Body of pancreas (tissue), 4 donors: ENCODE data around the gene DNER. TPM values are rescaled to one million over a fixed set of nuclear protein-coding genes. Genes with fewer than 3 reads are reported as not detected.
A peak's percentile ranks its signal among the peaks of the same experiment; 100 is the strongest.

ENCODE experiments used
- ATAC-seq: fragments of 150-250 bp; one replicate; pipeline ENCODE4 v1.9.1; 2016
- DNase-seq, 4 donors: peaks; one replicate each; pipeline ENCODE4 v3.0.0-alpha.2; 2019
- H3K27ac ChIP-seq, 4 donors: fragments of 200-600 bp; sonication (generic); 1 replicate in 3 of 4; 2 replicates in 1 of 4; pipeline versions ENCODE4 v1.5.1 to v1.6.1; 2016 to 2019; ENCODE audit warnings: mild to moderate bottlenecking in 1 of 4, mixed read lengths in 1 of 4, moderate library complexity in 1 of 4
- H3K27me3 ChIP-seq, 2 donors: fragments of 200-600 bp; sonication (generic); one replicate each; pipeline ENCODE4 v1.6.0; 2016; ENCODE audit warnings: mild to moderate bottlenecking in 1 of 2
- H3K36me3 ChIP-seq, 2 donors: fragments of 200-600 bp; sonication (generic); replicated peaks in 1 of 2; 2 replicates each; pipeline ENCODE4 v1.5.1; 2016; ENCODE audit warnings: low read depth in 2 of 2; ENCODE audit not compliant: insufficient read depth in 1 of 2
- H3K4me1 ChIP-seq: fragments of 200-600 bp; sonication (generic); one replicate; pipeline ENCODE4 v1.6.0; 2016
- H3K4me3 ChIP-seq, 2 donors: fragments of 200-600 bp; sonication (generic); 1 replicate in 1 of 2; 2 replicates in 1 of 2; pipeline ENCODE4 v1.5.1; 2016 to 2019
- H3K9me3 ChIP-seq, 3 donors: fragments of 200-600 bp; sonication (generic); 1 replicate in 2 of 3; 2 replicates in 1 of 3; pipeline ENCODE4 v1.5.1; 2016
- CTCF ChIP-seq, 7 experiments: fragments of 450-650 bp in 4 of 7; fragments of 200-600 bp in 3 of 7; sonication (generic) in 3 of 7; IDR thresholded peaks; one replicate each; pipeline ENCODE4 v1.5.1; 2016 to 2019; ENCODE audit warnings: antibody characterized with exemption in 7 of 7
- POLR2A ChIP-seq, 3 donors: fragments of 450-650 bp; IDR thresholded peaks; one replicate each; pipeline ENCODE4 v1.6.1; 2016; ENCODE audit warnings: antibody characterized with exemption in 3 of 3, mild to moderate bottlenecking in 2 of 3
- WGBS, 2 donors: methylation state at CpG; one replicate each; pipeline ENCODE4 v1.1.5; 2017; 5-methylcytosine and 5-hydroxymethylcytosine counted together
- intact Hi-C: fragments of 100-400 bp; cut with DNase I; formaldehyde crosslinking; loops from one replicate; pipeline ENCODE4 v1.15.1; 2023
- total RNA-seq, 2 donors: library from RNA; depleted of rRNA; stranded (reverse); fragments of >200 nt; gene quantifications; one replicate each; pipeline ENCODE4 v1.1.0, GENCODE V29; 2016

Gene DNER
- total RNA-seq, 2 donors from 2014 or later, result 0.78 to 1.3 TPM

- WGBS, 2 donors, result 22 to 24% methylated on average over 20 of the region's 20 CpGs
- ATAC-seq (peak; percentile 94), DNase-seq (peak; percentile 73 to 83 (median 78))
- no peak overlapping the region for H3K4me3 ChIP-seq
- no peaks in the 10 kb centered on the region for H3K9me3 ChIP-seq
- TF ChIP-seq CTCF (IDR thresholded peaks at IDR 0.05) (peak; percentile 54 to 79 (median 75)), POLR2A (IDR thresholded peaks at IDR 0.05) (no peak)
- H3K36me3 ChIP-seq, result no peaks in the 10 kb centered on the region
- H3K27me3 ChIP-seq, result no peaks in the 10 kb centered on the region
- intact Hi-C loops, result loop anchor here (10.0 kb wide), 1 partner anchor 452 kb away; no protein-coding TSS in a partner anchor
- no peak overlapping the region for H3K27ac ChIP-seq
- H3K4me1 ChIP-seq, result no peaks in the 10 kb centered on the region
Measured at GRCh38 chr2:229586746-229587705, 127.3 kb downstream of the DNER start.

GRCh38 chr2:229586012-229586411 is 128.3 kb downstream of the DNER start:
- no peaks in the 10 kb centered on the region for H3K27me3 ChIP-seq
- DNase-seq (no peak), ATAC-seq (no peak)
- no peaks in the 10 kb centered on the region for H3K9me3 ChIP-seq
- TF ChIP-seq POLR2A (IDR thresholded peaks at IDR 0.05), result no peak
- no peak for TF ChIP-seq CTCF (IDR thresholded peaks at IDR 0.05)
- intact Hi-C loops, result loop anchor here (10.0 kb wide), 1 partner anchor 451 kb away; no protein-coding TSS in a partner anchor
- WGBS, 2 donors, result 70 to 74% methylated on average over 7 of the region's 7 CpGs
- no peak overlapping the region for H3K27ac ChIP-seq
- H3K4me3 ChIP-seq, result no peak overlapping the region
- H3K4me1 ChIP-seq, result no peaks in the 10 kb centered on the region
- H3K36me3 ChIP-seq, result no peaks in the 10 kb centered on the region

- Histone ChIP-seq H3K4me1 (no peaks in the 10 kb centered on the region), H3K4me3 (no peak overlapping the region), H3K27me3 (no peaks in the 10 kb centered on the region), H3K36me3 (no peaks in the 10 kb centered on the region), H3K27ac (no peak overlapping the region), H3K9me3 (no peaks in the 10 kb centered on the region)
- ATAC-seq (no peak), DNase-seq (no peak)
- TF ChIP-seq POLR2A (IDR thresholded peaks at IDR 0.05), result no peak
- no peak for TF ChIP-seq CTCF (IDR thresholded peaks at IDR 0.05)
- WGBS, 2 donors, result 70 to 79% methylated on average over 7 of the region's 7 CpGs
- intact Hi-C loops, result loop anchor here (10.0 kb wide), 1 partner anchor 447 kb away; no protein-coding TSS in a partner anchor
Measured at GRCh38 chr2:229582151-229582550, 132.2 kb downstream of the DNER start.

- intact Hi-C loops, result no loop called here
- Histone ChIP-seq H3K27me3 (no peaks in the 10 kb centered on the region), H3K4me3 (no peak overlapping the region), H3K27ac (no peak overlapping the region), H3K4me1 (no peaks in the 10 kb centered on the region), H3K9me3 (no peaks in the 10 kb centered on the region), H3K36me3 (no peaks in the 10 kb centered on the region)
- TF ChIP-seq POLR2A (IDR thresholded peaks at IDR 0.05), result no peak
- TF ChIP-seq CTCF (IDR thresholded peaks at IDR 0.05), result no peak
- ATAC-seq (no peak), DNase-seq (no peak)
- WGBS, 2 donors, result 35 to 48% methylated on average over 8 of the region's 8 CpGs
Measured at GRCh38 chr2:229578052-229578846, 136.1 kb downstream of the DNER start.
